Articular chondrocyte of knee joint (primary cell): ENCODE results near the gene ZNF185. TPM values are rescaled to one million over a fixed set of nuclear protein-coding genes. Genes with fewer than 3 reads are reported as not detected.

Source experiments
- total RNA-seq: library from RNA; depleted of rRNA; stranded (reverse); fragments of >200 nt; gene quantifications from 2 replicates; pipeline ENCODE4 v1.2.3, GENCODE V29; 2012

Gene ZNF185
- total RNA-seq, result 3.4 and 5.0 TPM in 2 replicates

GRCh38 chrX:152897222-152898131, at the start of gene ZNF185:
Gene ZNF185, plus strand, starts transcription at chrX:152898067. Its CDS starts 16,423 bp downstream, at chrX:152914490.

Other genes with a start within 250 kb of the ZNF185 start
- not detected in 2 replicates for gene MAGEA3, start 199.3 kb upstream of the ZNF185 start, total RNA-seq
- not detected in 2 replicates for gene CSAG2, start 188.8 kb upstream of the ZNF185 start, total RNA-seq
- not detected in 2 replicates for gene MAGEA2B, start 183.4 kb upstream of the ZNF185 start, total RNA-seq
- not detected in 2 replicates for gene CSAG1, start 164.3 kb upstream of the ZNF185 start, total RNA-seq
- not detected in 2 replicates for gene MAGEA12, start 164.3 kb upstream of the ZNF185 start, total RNA-seq
- not detected in 2 replicates for gene MAGEA2, start 144.2 kb upstream of the ZNF185 start, total RNA-seq
- gene CSAG3, start 138.8 kb upstream of the ZNF185 start, total RNA-seq, result not detected in 2 replicates
- not detected in 2 replicates for gene MAGEA6, start 128.4 kb upstream of the ZNF185 start, total RNA-seq
- gene CETN2, start 67.3 kb upstream of the ZNF185 start, total RNA-seq, result 50.3 and 67.7 TPM in 2 replicates
- 15.0 and 15.8 TPM in 2 replicates for gene NSDHL, start 67.0 kb upstream of the ZNF185 start, total RNA-seq
- not detected in 2 replicates for gene PNMA5, start 96.0 kb downstream of the ZNF185 start, total RNA-seq
- 0.11 TPM in 1 of 2 replicates, not detected in the other for gene PNMA3, start 158.4 kb downstream of the ZNF185 start, total RNA-seq
- 0.54 and 0.65 TPM in 2 replicates for gene PNMA6A, start 174.4 kb downstream of the ZNF185 start, total RNA-seq